HG02885 (cell line): Measurements from ENCODE around the gene CATSPERZ.
"Not testable (repeated sequence)": the region's sequence is repeated elsewhere in the genome, so short reads cannot be mapped to it uniquely, and the experiment has no call there.

Experiments used
- ATAC-seq: cut with Tn5 transposase; IDR thresholded peaks from one replicate; pipeline ENCODE4 v1.9.1; 2021; ENCODE audit warnings: mild to moderate bottlenecking; ENCODE audit not compliant: unreplicated experiment, poor library complexity

Gene CATSPERZ

GRCh38 chr11:64316672-64317324, 16.6 kb downstream of the CATSPERZ start:
- ATAC-seq: no peak

DNA sequence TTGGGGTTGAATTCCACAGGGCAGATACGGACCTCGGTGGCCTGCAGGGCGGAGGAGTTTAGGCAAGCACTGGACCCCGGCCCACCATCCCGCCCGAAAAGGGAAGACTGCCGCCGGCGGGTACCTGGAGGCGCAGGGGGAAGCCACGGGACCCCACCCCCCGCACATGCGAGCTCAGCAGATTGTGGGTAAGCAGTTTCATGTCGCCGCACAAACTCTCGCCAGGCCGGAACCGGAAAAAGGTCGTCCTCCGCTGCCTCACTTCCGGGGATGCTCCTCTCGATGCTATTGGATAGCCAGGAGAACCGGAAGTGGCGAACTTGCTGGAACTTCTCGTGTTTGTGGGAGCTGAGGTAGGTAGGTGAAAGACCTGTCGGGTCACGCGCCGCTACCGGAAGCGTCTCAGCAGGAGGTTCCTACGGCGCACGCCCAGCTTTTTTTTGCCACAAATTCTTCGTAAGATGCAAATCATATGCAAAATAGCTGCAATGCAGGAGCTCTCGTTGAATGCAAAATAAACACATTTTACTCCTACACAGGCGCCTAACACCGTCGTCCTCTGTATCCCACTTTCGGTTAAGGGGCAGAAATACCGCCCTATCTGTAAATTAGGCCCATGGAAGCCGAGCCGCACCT, 17.3 kb downstream of the CATSPERZ start, which contains the start of gene TRMT112:
TSS of gene TRMT112 (minus strand) at position 235 of the 636 bp plus-strand sequence. CDS start at position 202, 33 bp downstream.
- peak; percentile 71 for ATAC-seq

DNA sequence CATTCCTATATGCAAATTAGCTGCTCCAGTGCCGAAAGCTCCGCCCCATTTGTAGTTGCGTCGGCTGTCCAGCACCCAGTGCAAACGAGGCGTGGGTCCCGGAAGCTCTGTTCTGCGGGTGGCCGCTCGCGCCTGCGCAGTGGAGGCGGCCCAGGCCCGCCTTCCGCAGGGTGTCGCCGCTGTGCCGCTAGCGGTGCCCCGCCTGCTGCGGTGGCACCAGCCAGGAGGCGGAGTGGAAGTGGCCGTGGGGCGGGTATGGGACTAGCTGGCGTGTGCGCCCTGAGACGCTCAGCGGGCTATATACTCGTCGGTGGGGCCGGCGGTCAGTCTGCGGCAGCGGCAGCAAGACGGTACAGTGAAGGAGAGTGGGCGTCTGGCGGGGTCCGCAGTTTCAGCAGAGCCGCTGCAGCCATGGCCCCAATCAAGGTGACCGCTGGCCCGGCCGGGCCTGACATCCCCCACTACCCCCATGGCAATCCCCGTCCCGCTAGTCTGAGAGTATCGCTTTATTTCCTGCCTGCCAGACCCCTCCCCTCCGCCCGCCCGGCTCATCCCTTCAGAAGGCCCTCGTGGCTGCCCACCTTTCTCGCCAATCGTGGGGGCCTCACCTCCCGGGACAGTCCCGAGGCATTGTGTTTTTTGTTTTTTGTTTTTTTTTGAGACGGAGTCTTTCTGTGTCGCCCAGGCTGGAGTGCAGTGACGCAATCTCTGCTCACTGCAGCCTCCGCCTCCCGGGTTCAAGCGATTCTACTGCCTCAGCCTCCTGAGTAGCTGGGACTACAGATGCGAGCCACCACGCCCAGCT, 18.0 kb downstream of the CATSPERZ start, which contains the start of gene PRDX5:
TSS of gene PRDX5 (plus strand) at position 161 of the 805 bp plus-strand sequence. CDS start at position 256, 95 bp downstream.
- ATAC-seq: peak; percentile 83

DNA sequence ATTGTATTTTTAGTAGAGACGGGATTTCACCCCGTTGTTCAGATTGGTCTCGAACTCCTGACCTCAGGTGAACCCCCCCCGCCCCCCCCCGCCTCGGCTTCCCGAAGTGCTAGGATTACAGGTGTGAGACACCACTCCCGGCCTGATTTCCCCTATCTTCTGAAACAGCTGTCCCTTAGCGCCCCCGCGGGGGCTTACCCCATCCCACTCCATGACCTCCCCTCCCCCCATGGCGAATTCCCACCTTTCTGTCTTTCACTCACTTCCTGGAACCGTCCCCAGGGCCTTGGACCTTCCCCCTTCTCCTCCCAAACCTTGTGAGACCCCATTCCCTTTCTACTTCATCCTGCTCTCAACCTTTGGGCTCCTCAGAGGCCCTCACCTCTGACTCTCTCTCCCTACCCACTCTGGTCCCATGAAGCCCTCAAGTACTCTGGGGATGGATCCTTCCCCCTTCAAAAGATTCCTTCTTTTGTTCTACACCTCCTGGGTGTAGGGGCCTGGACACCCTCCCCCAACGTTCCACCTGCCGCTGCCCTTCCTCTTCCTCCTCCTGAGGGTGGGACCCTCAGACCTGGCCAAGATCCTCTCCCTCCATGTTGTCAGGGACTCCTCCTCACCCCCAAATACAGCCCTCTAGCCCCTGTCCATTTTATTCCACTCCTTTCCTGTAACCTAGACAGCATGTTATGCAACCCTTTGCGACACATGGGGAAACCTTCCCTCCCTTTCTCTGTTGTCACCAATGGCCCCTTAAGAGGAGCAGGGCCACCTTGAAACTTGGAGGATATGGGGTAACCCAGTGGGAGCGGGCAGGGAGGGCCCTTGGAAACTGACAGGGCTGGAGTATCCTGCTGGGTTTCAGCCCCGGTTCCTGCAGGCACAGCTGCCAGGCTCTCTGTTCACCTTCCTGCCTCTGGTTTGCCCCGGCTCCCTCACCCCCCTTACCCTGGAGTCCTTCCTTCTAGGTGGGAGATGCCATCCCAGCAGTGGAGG, 18.9 kb downstream of the CATSPERZ start:
- no peak for ATAC-seq

- no peak for ATAC-seq
Measured at GRCh38 chr11:64320556-64320955, 20.4 kb downstream of the CATSPERZ start.

- no peak for ATAC-seq
Measured at GRCh38 chr11:64321026-64321425, 20.9 kb downstream of the CATSPERZ start.

DNA sequence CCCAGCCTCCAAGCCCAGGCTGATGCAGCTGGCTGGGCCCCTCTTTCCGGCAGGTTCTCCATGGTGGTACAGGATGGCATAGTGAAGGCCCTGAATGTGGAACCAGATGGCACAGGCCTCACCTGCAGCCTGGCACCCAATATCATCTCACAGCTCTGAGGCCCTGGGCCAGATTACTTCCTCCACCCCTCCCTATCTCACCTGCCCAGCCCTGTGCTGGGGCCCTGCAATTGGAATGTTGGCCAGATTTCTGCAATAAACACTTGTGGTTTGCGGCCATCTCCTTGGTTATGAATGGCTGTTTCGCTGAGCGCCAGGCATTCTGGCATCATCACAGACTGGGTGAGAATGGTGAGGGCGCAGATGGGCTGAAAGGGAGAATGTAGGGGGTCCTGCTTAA, 21.4 kb downstream of the CATSPERZ start:
- no peak for ATAC-seq

DNA sequence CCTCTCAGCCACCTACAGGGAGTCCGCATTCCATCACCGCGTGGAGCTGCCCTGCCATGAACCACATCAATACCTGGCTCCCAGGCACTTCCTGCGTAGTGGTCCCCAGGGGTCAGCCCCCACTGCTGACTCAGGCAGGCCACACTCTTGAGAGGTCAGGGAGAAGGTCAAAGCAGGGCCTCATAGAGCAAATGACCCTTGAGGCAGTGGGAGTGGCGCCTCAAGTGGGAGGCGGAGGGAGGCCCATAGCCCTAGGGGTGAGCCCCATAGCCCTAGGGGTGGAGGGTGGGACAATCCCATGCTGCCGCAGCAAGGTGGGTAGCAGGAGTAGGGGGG, 22.7 kb downstream of the CATSPERZ start:
- no peak for ATAC-seq

GRCh38 chr11:64323373-64323772, 23.2 kb downstream of the CATSPERZ start:
- ATAC-seq: no peak

GRCh38 chr11:64323984-64324383, 23.8 kb downstream of the CATSPERZ start:
- ATAC-seq: not testable (repeated sequence)

GRCh38 chr11:64324692-64325469, 24.7 kb downstream of the CATSPERZ start:
- ATAC-seq: no peak

- no peak for ATAC-seq
Measured at GRCh38 chr11:64327375-64327774, 27.2 kb downstream of the CATSPERZ start.

- no peak for ATAC-seq
Measured at GRCh38 chr11:64327993-64328392, 27.8 kb downstream of the CATSPERZ start.

DNA sequence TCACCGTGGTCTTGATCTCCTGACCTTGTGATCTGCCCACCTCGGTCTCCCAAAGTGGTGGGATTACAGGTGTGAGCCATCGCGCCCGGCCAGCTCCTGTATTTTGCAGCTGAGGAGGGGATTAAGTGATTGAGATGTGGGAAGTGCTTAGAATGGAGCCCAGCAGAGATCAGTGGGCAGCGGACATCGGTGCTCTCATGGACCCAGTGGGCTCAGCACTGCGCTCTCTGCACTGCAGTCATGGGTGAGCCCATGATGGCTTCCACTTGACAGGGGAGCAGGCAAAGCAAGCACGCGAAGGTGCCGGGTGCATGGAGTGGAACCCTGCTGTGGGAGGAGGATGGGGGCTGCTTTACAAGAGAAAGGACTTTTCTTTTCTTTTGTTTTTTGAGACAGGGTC, 30.7 kb downstream of the CATSPERZ start:
- ATAC-seq: no peak

DNA sequence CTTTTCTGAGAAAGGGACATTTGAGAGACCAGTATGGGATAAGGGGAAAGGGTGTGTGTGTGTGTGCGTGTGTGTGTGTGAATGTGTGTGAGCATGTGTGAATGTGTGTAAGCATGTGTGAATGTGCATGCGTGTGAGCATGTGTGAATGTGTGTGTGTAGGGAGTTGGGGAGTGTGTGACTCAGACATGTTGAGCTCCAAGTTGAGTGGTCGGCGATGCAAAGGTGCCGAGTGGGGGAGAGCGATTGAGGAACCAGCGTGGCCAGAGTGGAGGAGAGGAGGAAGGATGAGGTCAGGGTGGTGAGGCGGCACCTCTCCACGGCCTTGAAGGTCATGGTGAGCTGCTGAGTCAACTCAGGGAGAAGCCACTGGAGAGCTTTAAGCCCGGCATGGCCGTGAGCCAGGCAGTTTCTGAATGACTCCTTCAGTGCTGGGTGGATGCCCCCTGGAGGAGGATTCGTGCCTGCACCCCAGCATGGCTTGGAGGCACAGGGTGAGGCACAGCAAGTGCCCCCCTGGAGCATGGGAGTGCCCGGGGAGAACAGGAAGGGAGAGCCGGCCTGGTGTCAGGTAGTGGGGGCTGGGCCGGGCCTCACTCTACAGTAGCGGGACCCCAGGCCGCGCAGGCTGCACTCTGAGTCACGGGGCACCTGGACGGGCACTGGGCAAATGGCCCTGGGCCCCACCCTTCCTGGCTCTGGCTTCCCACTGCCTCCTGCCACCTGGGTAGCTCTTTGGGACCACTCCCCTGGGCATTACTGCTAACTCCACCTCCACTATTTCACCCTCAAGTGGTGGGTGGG, 31.6 kb downstream of the CATSPERZ start:
- peak; percentile 52 for ATAC-seq

- ATAC-seq: no peak
Measured at GRCh38 chr11:64333556-64333955, 33.4 kb downstream of the CATSPERZ start.

DNA sequence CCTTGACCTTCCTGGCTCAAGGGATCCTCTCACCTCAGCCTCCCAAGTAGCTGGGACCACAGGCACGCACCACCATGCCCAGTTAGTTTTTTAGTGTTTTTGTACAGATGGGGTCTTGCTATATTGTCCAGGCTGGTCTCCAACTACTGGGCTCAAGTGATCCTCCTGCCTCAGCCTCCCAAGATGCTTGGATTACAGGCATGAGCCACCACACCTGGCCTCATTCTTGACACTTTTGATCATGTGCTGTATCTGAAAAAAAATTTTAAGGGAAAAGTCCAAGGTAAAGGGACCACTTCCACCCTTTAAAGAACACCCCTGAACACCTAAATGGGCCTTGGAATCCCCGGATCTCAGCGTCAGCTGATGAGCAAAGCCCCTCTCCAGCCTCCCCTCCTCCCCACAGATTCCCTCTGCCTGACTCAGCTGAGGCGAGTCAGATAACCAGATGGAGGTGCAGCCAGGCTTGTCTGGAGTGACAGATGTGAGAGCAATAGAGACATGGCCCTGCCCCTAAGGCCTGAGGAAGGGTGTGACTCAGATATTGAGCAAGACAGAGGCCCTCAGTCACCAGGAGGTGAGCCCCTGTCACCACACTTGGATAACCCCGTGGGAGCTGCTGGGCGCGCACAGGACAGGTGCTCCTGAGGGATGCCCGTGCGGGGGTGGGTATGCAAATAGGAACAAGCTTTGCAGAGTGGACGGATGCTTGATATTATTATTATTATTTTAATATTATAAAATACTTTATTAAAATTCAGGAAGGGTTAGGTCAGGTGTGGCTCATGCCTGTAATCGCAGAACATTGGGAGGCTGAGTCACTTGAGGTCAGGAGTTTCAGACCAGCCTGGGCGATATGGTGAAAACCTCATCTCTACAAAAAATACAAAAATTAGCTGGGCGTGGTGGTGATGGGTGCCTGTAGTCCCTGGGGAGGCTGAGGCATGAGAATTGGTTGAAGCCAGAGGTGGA, 34.9 kb downstream of the CATSPERZ start:
- ATAC-seq: peak; percentile 79
